ENCODE measurements around the gene MYO1C.

GRCh38 chr17:1521086-1521640, 28.7 kb upstream of the MYO1C start:
- TF ChIP-seq CREB1 (CRISPR knock-in tag; IDR thresholded peaks at IDR 0.05) (no peak), CTCF (IDR thresholded peaks at IDR 0.05) (no peak), MAX (CRISPR knock-in tag; IDR thresholded peaks at IDR 0.05) (no peak), ETV6 (CRISPR knock-in tag; IDR thresholded peaks at IDR 0.05) (no peak), AFF4 (CRISPR knock-in tag; IDR thresholded peaks at IDR 0.05; ENCODE audit: borderline replicate concordance) (no peak), ATF2 (CRISPR knock-in tag; IDR thresholded peaks at IDR 0.05; ENCODE audit: borderline replicate concordance, low read depth) (no peak), HMGXB4 (CRISPR knock-in tag; IDR thresholded peaks at IDR 0.05) (no peak), GRHL2 (CRISPR knock-in tag; IDR thresholded peaks at IDR 0.05; ENCODE audit: insufficient replicate concordance, severe bottlenecking) (no peak), ATF1 (CRISPR knock-in tag; IDR thresholded peaks at IDR 0.05) (no peak), PREB (CRISPR knock-in tag; IDR thresholded peaks at IDR 0.05; ENCODE audit: borderline replicate concordance) (no peak), ZNF263 (CRISPR knock-in tag; IDR thresholded peaks at IDR 0.05; ENCODE audit: low read depth) (no peak)

All from WTC11 (cell line).